Measurements from ENCODE around the gene GPC6.

- TF ChIP-seq, protein P1, sequence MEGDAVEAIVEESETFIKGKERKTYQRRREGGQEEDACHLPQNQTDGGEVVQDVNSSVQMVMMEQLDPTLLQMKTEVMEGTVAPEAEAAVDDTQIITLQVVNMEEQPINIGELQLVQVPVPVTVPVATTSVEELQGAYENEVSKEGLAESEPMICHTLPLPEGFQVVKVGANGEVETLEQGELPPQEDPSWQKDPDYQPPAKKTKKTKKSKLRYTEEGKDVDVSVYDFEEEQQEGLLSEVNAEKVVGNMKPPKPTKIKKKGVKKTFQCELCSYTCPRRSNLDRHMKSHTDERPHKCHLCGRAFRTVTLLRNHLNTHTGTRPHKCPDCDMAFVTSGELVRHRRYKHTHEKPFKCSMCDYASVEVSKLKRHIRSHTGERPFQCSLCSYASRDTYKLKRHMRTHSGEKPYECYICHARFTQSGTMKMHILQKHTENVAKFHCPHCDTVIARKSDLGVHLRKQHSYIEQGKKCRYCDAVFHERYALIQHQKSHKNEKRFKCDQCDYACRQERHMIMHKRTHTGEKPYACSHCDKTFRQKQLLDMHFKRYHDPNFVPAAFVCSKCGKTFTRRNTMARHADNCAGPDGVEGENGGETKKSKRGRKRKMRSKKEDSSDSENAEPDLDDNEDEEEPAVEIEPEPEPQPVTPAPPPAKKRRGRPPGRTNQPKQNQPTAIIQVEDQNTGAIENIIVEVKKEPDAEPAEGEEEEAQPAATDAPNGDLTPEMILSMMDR (IDR thresholded peaks at IDR 0.05), result no peak
- TF ChIP-seq POLR2AphosphoS5 (IDR thresholded peaks at IDR 0.05) (no peak), EP300 (IDR thresholded peaks at IDR 0.05) (no peak)
These were observed 524.5 kb downstream of the GPC6 start for GRCh38 chr13:93751117-93751516.

Measured in suprapubic skin (tissue), 4 donors.